GM04504 (cell line): ENCODE data around the gene CCNY.
"Not testable (repeated sequence)": the region's sequence is repeated elsewhere in the genome, so short reads cannot be mapped to it uniquely, and the experiment has no call there.

Experiments
- DNase-seq: peaks from one replicate; pipeline ENCODE4 v3.0.0-alpha.2; 2012; ENCODE audit warnings: low read depth

The CCNY gene

GRCh38 chr10:35406003-35406630 lies 69.8 kb downstream of the CCNY start:
- DNase-seq, result not testable (repeated sequence)

- not testable (repeated sequence) for DNase-seq
Observed at GRCh38 chr10:35407696-35408095, 71.4 kb downstream of the CCNY start.

- DNase-seq, result no peak
Observed at GRCh38 chr10:35409094-35409582, 72.8 kb downstream of the CCNY start.

- DNase-seq, result no peak
Observed at GRCh38 chr10:35409808-35410207, 73.5 kb downstream of the CCNY start.

- DNase-seq, result no peak
Observed at GRCh38 chr10:35412003-35412723, 75.9 kb downstream of the CCNY start.

GRCh38 chr10:35412900-35413491 lies 76.7 kb downstream of the CCNY start:
- no peak for DNase-seq

- DNase-seq, result no peak
Observed at GRCh38 chr10:35413985-35414861, 77.9 kb downstream of the CCNY start.

GRCh38 chr10:35415505-35415904 lies 79.2 kb downstream of the CCNY start:
- no peak for DNase-seq

- no peak for DNase-seq
Observed at GRCh38 chr10:35416619-35417312, 80.5 kb downstream of the CCNY start.

- DNase-seq, result no peak
Observed at GRCh38 chr10:35417313-35417625, 81.0 kb downstream of the CCNY start.

- DNase-seq, result no peak
Observed at GRCh38 chr10:35417795-35418194, 81.5 kb downstream of the CCNY start.

- DNase-seq, result not testable (repeated sequence)
Observed at GRCh38 chr10:35418580-35418979, 82.3 kb downstream of the CCNY start.

GRCh38 chr10:35420044-35420443 lies 83.7 kb downstream of the CCNY start:
- no peak for DNase-seq

GRCh38 chr10:35420827-35421552 lies 84.7 kb downstream of the CCNY start:
- DNase-seq, result no peak

- DNase-seq, result peak; percentile 69
Observed at GRCh38 chr10:35421553-35422178, 85.4 kb downstream of the CCNY start.

- DNase-seq, result no peak
Observed at GRCh38 chr10:35422228-35422627, 85.9 kb downstream of the CCNY start.

- DNase-seq, result peak; percentile 40
Observed at GRCh38 chr10:35423505-35424306, 87.4 kb downstream of the CCNY start.

GRCh38 chr10:35424680-35425285 lies 88.5 kb downstream of the CCNY start:
- DNase-seq, result no peak

GRCh38 chr10:35425595-35425994 lies 89.3 kb downstream of the CCNY start:
- no peak for DNase-seq
